Left cardiac atrium (tissue), 2 donors: ENCODE results near the gene REXO1. TPM values are rescaled to one million over a fixed set of nuclear protein-coding genes. Genes with fewer than 3 reads are reported as not detected.

Experiments used
- microRNA-seq, 2 donors: library from miRNA; unstranded; fragments of <30 nt; microRNA quantifications; one replicate each; pipeline ENCODE4 v1.2.0, GENCODE V29; 2020
- total RNA-seq, 2 donors: library from RNA; stranded (reverse); fragmentation: NEBNext Ultra II Directional; extraction: Animal tissue kit (Norgen Biotek cat#: 25700); gene quantifications; one replicate each; pipeline ENCODE4 v1.2.1, GENCODE V29; 2021
- donor health status: DM: no; HTN: yes; CAD: no; lungs with severe emphysema.
- donor health status: DM: yes; HTN: yes; CAD: no.

REXO1 gene
- total RNA-seq, 2 donors from 2014 or later: 14.8 to 22.3 TPM

Small RNA genes lying within 50 kb of the gene (microRNA-seq; reads per million reads assigned to microRNA genes)
- 0 to 0.54 reads per million in 2 donors for gene MIR1909

Other genes with a start within 250 kb of the REXO1 start
- gene UQCR11, start 243.0 kb downstream of the REXO1 start, total RNA-seq: 100 to 1,000 TPM; 674 to 933 TPM
- 10 to 100 TPM; 24.1 to 25.8 TPM for gene TCF3, start 195.9 kb downstream of the REXO1 start, total RNA-seq
- not detected for gene ONECUT3, start 95.0 kb downstream of the REXO1 start, total RNA-seq
- gene ATP8B3, start 36.2 kb downstream of the REXO1 start, total RNA-seq: 1 to 10 TPM in 1 of 2 donors, under 1 TPM in 1; 0.52 to 1.6 TPM
- 10 to 100 TPM in 1 of 2 donors, 1 to 10 TPM in 1; 9.9 to 12.9 TPM for gene KLF16, start 15.1 kb upstream of the REXO1 start, total RNA-seq
- gene ABHD17A, start 37.0 kb upstream of the REXO1 start, total RNA-seq: 10 to 100 TPM; 60.8 to 66.1 TPM
- gene ADAT3, start 56.9 kb upstream of the REXO1 start, total RNA-seq: 1 to 10 TPM; 2.3 to 3.0 TPM
- 10 to 100 TPM; 21.4 to 22.8 TPM for gene SCAMP4, start 56.9 kb upstream of the REXO1 start, total RNA-seq
- gene CSNK1G2, start 92.7 kb upstream of the REXO1 start, total RNA-seq: 10 to 100 TPM; 28.0 to 34.6 TPM
- 10 to 100 TPM; 51.4 to 54.3 TPM for gene BTBD2, start 167.2 kb upstream of the REXO1 start, total RNA-seq
- 100 to 1,000 TPM; 127 to 174 TPM for gene MKNK2, start 202.8 kb upstream of the REXO1 start, total RNA-seq
- gene MOB3A, start 247.8 kb upstream of the REXO1 start, total RNA-seq: 10 to 100 TPM; 24.9 to 28.6 TPM
- 1 to 10 TPM in 1 of 2 donors, under 1 TPM in 1; 0.89 to 2.3 TPM for gene IZUMO4, start 248.4 kb upstream of the REXO1 start, total RNA-seq